Keratinocyte (primary cell): Measurements from ENCODE around the gene TMEM233.

Experiments used
- CTCF ChIP-seq, 3 experiments: IDR thresholded peaks in 1 of 3; conservative IDR thresholded peaks in 1 of 3; optimal IDR thresholded peaks in 1 of 3; 2 replicates in 2 of 3; 3 replicates in 1 of 3; pipeline versions ENCODE3 to v1.5.1; 2011; ENCODE audit warnings: low read length in 3 of 3, mild to moderate bottlenecking in 3 of 3, moderate library complexity in 2 of 3, control low read depth in 1 of 3, inconsistent platforms in 1 of 3; ENCODE audit not compliant: insufficient read depth in 2 of 3; ENCODE audit errors: extremely low read depth in 1 of 3
- EZH2 ChIP-seq: IDR thresholded peaks from one replicate; pipeline ENCODE4 v1.6.1; 2012; ENCODE audit warnings: inconsistent platforms, mild to moderate bottlenecking, low read length, moderate library complexity

- TF ChIP-seq CTCF (optimal IDR thresholded peaks at IDR 0.05 in 1 of 3, IDR thresholded peaks at IDR 0.05 in 1 of 3, conservative IDR thresholded peaks at IDR 0.05 in 1 of 3; ENCODE audit: extremely low read depth in 1 of 3, insufficient read depth in 2 of 3, low read length in 3 of 3), result no peak
- no peak for TF ChIP-seq EZH2
These were observed 38.5 kb downstream of the TMEM233 start for GRCh38 chr12:119631930-119632678.
